GM19043 (cell line): Measurements from ENCODE around the gene SHC4.
"Not testable (repeated sequence)": the region's sequence is repeated elsewhere in the genome, so short reads cannot be mapped to it uniquely, and the experiment has no call there.

Experiments
- ATAC-seq: cut with Tn5 transposase; IDR thresholded peaks from one replicate; pipeline ENCODE4 v1.9.1; 2021; ENCODE audit warnings: low read depth; ENCODE audit not compliant: unreplicated experiment

The SHC4 gene

DNA sequence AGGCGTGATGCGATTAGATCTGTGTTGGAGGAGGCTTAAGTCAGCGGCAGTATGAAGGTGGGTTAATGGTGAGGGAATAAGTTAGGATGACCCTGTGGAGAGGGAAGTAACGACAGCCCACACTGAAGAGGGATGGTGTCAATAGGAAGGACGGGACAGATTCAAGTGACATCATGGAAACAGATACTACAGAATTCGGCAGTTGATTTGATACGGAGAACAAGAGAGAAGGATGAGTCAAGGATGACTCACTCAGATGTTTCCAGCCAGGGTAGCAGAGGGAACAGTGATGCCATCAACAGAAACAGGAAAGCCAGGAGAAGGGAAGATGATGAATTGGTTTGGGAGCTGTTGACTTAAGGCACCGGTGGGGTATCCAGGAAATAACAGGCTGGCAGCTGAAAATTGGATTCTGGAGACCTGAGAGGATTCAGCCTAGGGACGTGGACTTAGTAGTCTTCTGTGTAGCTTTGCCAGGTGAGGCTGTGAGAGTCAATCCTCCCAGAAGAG lies 38.0 kb downstream of the SHC4 start:
- ATAC-seq, result no peak

DNA sequence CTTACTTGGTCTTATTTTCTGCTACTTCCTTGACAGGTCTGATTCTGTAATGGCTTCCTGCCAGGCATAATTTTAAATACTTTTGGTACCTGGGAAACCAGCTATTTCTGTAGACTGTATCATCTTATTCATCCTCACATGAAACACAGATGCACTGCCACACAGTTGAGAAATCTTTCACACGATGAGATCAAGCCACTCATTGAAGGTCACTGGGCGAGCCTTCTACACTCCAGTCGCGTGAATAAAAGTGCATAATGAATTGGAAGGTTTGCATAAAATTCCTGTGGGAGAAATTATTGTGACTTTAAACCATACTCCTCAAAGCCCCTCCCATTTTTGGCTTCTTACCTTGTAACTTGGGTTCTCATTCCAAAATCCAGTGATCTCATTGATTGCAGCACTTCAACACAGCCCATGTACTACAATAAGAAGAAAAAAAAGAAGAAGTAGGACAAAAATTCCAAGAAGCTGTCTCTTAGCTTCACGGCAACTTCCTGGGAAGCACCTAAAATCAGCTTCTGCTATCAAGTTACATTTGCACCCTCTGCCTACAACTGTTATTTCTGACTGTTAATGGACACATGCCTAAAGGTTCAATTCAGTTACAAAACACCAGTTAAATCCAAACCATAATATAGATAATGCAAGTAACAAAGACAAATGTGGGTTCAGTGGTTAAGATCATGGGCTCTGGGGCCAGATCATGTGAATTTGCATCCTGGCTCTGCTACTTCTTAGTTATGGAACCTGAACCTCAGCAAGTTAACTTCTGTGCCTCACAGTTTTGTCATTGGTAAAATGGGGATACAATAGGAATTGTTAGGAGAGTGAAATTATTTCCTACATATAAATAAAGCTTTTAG lies 39.0 kb downstream of the SHC4 start:
- ATAC-seq, result no peak

DNA sequence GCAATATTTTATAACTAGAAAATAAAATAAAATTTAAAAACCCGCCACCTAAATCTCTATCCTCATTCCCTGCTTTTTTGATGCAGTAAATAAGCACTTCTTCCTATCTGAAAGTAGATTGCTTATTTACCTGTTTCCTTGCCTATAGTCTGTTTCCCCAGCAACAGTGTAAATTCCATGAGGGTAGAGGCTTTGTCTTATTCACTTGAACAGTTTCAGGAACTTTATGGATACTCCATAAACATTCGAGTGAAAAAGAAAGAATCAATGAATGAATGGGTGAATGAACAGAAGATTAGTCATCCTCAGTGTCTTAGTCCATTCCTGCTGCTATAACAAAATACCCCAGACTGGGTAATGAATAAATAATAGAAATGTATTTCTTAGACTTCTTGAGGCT lies 41.7 kb downstream of the SHC4 start:
- no peak for ATAC-seq

DNA sequence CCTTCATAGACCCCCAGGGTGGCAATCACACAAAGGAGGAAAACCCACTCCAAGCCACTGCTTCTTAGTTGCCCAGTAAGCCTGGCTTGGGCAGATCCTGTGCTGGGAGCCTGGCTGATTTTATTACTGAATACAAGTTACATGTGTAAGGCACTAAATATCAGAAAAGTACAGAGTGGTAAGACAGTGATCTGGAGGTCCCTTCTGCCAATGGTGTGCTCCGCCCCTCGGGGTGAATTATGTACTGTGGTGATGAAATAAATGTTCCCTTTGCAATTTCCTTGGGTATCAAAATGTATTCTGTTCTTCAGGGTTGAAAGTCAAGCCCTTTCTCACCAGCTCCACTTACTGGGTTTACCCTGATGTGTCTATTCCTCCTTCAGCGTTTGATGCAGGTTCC lies 47.0 kb downstream of the SHC4 start:
- no peak for ATAC-seq

DNA sequence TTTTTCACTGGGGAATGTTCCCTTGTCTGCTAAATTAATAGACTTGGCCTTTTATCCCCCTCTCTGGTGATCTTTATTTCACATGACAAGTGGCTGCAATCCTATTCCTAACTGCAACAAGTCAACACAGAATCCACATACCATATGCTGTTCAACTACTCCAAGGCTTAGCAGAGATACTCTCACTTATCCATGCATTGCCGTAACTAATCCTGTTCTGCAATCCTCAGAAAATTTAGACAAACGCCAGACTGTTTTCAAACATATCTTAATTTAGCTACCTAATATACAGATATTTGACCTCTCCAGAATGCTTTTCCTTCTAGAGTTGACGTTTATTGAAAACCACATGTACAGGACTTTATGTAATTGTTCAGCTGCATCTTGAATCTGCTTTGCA lies 47.9 kb downstream of the SHC4 start:
- no peak for ATAC-seq

DNA sequence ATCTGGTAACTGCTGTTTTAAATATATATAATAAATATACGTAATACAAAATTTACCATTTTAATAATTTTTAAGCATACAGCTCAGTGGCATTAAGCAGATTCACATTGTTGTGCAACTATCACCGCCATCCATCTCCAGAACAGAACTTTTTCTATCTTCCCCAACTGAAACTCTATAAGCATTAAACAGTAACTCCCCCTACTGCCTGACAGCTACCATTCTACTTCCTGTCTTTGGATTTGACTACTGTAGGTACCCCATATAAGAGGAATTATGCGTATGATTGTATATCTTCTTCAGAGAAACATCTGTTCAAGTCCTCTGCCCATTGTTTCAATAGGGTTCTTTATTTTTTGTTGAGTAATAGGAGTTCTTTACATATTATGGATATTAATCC lies 49.0 kb downstream of the SHC4 start:
- no peak for ATAC-seq

DNA sequence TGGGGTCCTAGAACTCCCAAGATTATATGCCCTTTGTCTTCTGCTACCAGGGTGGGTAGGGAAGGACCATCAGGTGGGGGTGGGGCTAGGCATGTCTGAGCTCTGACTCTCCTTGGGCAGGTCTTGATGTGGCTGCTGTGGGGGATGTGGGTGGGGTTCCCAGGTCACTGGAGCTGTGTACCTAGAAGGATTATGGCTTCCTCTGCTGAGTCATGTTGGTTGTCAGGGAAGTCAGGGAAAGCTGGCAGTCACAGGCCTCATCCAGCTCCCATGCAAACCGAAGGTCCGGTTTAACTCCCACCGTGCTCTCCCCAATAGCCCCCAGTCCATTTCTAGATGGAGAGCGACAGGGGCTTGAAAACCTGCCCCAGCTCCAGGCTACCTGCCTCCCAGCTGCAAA lies 50.6 kb downstream of the SHC4 start:
- no peak for ATAC-seq

DNA sequence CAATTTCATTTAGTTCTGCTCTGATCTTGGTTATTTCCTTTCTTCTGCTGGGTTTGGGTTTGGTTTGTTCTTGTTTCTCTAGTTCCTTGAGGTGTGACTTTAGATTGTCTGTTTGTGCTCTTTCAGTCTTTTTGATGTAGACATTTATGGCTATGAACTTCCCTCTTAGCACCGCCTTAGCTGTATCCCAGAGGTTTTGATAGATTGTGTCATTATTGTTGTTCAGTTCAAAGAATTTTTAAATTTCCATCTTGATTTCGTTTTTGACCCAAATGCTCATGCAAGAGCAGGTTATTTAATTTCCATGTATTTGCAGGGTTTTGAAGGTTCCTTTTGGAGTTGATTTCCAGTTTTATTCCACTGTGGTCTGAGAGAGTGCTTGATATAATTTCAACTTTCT lies 53.2 kb downstream of the SHC4 start:
- ATAC-seq, result not testable (repeated sequence)

DNA sequence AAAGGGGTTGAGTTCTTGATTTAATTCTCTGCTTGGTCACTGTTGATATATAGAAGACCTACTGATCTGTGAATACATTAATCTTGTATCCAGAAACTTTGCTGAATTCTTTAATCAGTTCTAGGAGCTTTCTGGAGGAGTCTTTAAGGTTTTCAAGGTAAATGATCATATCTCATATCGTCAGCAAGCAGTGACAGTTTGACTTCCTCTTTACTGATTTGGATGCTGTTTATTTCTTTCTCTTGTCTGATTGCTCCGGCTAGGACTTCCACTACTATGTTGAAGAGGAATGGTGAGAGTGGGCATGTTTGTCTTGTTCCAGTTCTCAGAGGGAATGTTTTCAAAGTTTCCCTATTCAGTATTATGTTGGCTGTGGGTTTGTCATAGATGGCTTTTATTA lies 54.4 kb downstream of the SHC4 start:
- not testable (repeated sequence) for ATAC-seq

DNA sequence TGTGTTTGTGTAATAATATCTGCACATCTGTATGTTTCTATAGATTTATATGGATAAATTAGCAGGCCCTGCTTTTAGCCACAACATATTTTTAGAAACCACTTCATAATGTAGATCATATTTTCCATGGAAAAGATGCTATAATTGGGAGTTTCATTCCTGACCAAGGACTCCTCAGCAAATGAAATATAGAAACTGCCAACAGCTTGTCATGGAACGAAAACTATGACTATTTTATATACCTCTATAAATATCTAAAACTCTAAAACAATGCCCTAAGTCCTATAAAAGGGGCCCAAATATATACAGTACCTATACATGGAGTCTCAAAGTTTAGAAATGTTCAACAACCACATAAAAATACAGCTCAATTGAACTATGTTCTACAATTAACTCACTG lies 57.9 kb downstream of the SHC4 start:
- no peak for ATAC-seq

DNA sequence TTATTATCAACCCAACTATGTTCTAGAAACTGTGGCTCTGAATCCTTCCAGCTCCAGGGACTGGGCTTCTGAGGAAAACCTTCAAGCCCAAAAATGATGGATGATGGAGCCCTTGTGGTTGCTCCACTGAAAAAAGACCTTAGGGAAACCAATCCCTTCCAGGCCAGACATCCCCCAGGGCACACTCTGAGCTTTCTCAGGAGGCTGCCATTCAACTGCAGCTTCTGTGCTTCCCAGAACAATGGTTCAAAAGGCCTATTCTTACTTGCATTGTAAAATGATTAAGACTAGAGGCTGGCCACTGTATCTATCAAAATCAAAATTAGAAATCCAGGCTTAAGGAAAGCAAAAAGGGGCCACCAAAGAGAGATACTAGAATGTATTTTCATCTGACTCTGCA lies 58.5 kb downstream of the SHC4 start:
- ATAC-seq, result no peak

DNA sequence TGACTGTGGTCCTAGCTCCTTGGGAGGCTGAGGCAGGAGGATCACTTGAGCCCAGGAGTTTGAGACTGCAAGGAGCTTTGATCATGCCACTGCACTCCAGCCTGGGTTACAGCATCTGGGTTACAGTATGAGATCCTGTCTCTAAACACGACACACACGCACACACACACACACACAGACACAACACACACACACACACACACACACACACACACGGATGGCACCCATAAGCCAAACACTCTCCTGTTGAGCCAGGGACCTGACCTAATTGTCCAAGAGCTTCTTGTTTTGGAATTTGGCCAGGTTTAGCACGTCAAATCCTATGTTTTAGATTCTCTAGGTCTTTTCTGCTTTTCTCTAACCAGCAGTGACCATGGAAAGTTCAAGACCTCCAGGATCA lies 59.0 kb downstream of the SHC4 start:
- ATAC-seq, result no peak

DNA sequence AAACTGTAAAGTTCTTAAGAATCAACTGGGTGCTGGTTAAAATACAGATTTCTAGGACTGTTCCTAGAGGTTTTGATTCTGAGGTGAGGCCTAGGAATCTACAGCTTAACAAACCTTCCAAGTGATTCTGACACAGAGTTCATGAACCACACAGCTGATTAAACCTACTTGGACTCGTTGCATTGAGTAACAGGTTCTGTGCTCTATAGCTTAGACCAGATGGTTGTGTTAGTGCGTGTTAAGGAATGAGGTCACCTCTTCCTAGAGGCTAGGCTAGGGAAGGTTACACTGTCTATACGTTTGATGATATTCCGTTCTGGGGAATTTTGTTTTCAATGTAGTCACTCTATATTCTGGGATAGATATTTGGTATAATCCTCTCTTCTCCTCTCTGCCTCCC lies 63.9 kb downstream of the SHC4 start:
- ATAC-seq, result no peak

DNA sequence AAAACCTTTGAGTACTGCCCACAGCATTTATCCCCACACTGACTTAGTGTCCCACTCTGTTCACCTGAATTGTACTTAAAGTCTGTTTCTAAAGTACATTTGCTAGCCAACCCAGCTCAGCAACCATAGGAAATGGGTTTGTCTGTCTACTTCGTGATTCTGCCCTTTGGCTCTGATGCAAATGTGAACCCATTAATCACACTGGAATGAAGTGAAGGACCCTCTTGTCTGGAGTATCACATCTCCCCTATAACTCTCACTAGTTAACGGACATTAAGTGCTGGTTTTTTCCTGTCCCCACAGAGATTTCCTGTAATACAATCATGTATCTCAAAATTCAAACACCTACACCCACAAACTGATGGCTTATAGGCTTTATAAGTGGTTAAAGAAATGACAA lies 65.3 kb downstream of the SHC4 start:
- ATAC-seq, result no peak

DNA sequence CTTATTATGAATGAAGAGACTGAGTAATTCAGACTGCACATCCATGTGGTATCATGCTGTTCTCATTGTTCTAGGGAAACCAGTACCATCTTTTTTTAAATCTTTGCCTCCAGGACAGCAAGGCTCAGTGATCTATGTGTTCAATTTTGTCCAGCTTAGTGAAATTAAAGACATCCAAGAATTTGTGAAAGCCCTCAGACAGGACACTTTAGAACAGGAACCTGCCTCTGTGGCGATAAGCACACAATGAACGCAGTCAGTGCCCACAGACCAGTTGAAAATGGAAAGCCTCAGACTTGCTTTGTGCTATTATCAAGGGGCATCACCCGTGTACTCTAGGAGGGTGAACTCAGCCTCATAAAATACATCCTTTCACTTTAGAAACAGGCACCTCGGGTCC lies 65.7 kb downstream of the SHC4 start:
- no peak for ATAC-seq

DNA sequence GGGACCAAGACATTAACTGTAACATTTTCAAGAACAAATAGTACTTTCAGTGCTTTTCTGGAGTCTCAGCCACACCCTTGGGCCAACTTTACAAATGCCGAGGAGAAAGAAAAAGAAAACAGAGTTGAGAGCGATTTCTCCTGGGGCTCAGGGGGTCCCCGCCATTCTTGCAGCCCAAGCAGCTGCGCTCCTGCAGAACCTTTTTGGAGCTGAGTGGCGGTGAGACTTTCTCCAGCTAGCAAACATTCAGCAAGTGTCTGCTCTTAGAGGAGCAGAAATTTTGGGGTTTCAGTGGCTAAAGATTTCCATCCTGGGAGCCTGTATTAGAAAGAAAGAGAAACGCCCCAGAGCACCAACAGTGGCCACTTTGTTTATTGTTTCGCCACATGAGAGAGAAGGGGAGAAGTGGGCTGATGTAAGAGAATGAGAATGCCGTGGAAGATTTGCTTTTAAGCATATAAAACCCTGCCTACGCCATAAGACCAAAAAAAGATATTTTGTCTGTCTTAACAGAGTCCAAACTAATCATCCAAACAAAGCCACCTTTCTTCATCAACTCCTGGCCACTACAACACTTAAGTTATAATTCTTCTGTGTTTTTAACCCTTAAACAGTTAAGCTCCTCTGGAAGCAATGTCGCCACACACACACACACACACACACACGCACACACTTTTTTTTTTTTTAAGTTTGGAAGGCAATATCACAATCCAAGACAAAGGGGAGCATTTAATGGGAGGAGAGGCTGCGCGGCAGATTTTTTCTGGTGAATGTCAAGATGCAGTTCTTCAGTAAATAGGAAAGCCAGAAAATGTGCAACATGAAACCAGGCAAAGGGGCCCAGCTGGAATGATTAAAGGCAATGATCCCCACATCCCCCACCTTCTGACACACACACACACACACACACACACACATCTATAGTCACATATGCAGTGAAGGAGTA lies 66.6 kb downstream of the SHC4 start:
- ATAC-seq, result no peak

DNA sequence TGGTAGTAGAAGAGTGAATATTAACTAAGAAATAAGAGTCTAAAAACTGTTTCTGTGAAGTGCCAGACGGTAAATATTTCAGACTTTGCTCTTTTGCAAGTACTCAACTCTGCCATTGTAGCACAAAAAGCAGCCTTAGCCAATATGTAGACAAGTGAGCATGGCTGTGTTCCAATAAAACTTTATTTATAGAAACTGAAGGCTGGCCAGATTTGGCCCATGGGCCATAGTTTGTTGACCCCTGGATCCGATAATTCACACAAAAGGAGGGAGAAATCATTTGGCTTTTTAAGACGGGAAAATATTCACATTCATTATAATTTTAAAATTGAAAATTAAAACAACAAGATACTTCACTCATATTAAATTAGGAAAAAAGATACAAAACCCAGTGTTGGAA lies 70.4 kb downstream of the SHC4 start:
- no peak for ATAC-seq

DNA sequence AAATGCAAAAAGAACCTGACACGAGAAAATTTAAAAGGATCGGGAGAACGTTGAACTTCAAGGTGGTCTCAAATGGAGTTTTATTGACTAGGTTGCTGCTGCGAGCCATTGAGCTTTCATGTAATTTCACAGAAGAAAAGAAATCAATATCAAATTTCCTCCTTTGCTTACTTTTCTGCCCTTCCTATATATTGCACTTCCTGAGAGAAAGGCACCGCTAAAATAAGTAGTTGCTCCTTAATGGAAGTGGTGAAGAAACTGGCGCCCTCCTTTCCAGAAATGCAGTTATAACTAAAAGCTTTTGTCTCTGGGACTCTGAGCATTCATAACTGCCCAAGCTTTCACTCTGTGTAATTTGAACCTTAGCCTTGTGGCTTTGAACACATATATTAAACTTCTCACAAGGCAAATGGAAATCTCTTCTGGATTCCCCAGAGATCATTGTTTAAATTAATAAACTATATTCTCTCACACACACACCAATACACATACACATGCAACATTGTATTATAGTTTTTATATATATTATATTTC lies 72.4 kb downstream of the SHC4 start:
- ATAC-seq, result no peak

DNA sequence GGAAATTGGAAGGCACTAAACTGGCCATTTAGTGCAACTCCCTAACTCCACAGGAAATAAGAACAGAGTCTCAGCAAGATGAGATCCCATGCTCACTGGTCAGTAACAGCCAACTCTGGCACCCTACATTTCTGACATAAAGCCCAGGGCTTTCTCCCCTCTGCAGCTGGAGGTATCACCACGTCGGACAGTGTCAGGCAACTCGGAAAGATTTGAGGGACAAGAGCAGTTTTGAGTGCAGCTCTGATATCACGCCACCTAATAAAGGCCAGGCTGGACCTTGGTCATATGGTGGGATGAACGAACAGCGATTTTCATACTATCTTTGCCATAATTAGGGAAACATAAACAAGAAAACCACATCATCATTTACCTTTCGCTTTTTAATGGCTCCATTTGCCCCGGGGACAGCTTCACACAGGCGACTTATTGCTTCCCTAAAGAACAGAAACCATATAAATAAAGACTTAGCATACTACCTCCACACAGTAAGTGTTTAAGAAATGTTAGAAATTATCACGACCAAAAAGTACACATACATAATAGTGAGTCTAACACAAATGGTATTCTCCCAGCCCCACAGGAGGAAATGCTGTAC lies 73.2 kb downstream of the SHC4 start:
- ATAC-seq, result no peak

DNA sequence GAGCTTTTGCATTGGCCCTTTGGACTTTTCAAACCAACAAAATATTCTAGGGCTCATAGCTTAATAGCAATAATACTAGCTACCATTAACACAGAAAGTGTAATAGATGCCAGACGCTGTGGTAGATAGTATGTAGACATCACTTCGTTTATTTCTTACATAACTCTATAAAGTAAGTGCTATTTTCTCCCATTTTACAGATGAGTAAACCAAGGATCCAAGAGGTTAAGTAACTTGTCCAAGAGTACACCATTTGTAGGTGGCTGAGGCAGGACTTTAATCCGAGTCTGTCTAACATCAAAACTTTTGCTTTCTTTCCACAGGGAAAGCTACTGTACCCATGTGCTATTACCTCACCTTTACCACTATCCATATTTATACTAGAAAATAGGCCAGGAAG lies 73.8 kb downstream of the SHC4 start:
- ATAC-seq, result no peak

DNA sequence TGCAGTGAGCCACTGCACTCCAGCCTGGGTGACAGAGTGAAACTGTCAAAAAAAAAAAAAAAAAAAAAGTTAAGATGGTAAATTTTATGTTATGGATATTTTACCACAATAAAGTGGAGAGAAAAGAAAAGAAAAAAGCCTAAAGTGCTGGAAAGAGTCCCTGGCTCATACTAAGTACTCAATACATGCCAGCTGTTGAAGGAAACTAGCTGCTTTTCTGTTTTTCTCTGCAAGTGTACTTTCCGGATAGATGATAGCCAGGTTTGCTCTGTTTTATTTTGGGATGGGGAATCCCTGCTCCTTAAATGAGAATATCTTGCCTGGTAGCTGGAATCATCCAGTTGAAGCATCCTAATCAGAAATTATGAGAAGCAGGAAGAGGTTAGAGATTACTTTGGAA lies 74.9 kb downstream of the SHC4 start:
- no peak for ATAC-seq
